Mesendoderm (in vitro differentiated cells): ENCODE measurements around the gene SLC7A4.
"Not testable (repeated sequence)": the region's sequence is repeated elsewhere in the genome, so short reads cannot be mapped to it uniquely, and the experiment has no call there.

ENCODE experiments used
- DNase-seq: peaks from one replicate; pipeline ENCODE4 v3.0.0; 2013
- H2AK5ac ChIP-seq: 2 replicates; pipeline ENCODE4 v1.6.1; 2013; ENCODE audit warnings: low read length, inconsistent platforms
- H2BK120ac ChIP-seq: 2 replicates; pipeline ENCODE4 v1.6.1; 2013; ENCODE audit warnings: low read depth, mild to moderate bottlenecking, low read length, moderate library complexity, mixed read lengths
- H2BK15ac ChIP-seq: replicated peaks from 2 replicates; pipeline ENCODE4 v1.6.1; 2013; ENCODE audit warnings: low read depth, mild to moderate bottlenecking, moderate library complexity
- H2BK5ac ChIP-seq: 2 replicates; pipeline ENCODE4 v1.6.1; 2013; ENCODE audit warnings: low read length, inconsistent platforms
- H3K18ac ChIP-seq: 2 replicates; pipeline ENCODE4 v1.6.1; 2013; ENCODE audit warnings: mild to moderate bottlenecking, low read length, mixed read lengths
- H3K23ac ChIP-seq: one replicate; pipeline ENCODE4 v1.6.1; 2013; ENCODE audit warnings: low read length
- H3K27ac ChIP-seq: 2 replicates; pipeline ENCODE4 v1.5.1; 2013; ENCODE audit warnings: low read depth, mild to moderate bottlenecking, inconsistent platforms, low read length, moderate library complexity
- H3K27me3 ChIP-seq: 2 replicates; pipeline ENCODE4 v1.6.1; 2013; ENCODE audit warnings: low read length, control low read depth, mild to moderate bottlenecking, inconsistent platforms; ENCODE audit not compliant: insufficient read depth, poor library complexity
- H3K36me3 ChIP-seq: 2 replicates; pipeline ENCODE4 v1.6.1; 2013; ENCODE audit warnings: low read length, inconsistent platforms; ENCODE audit not compliant: control insufficient read depth, insufficient read depth
- H3K4ac ChIP-seq: one replicate; pipeline ENCODE4 v1.6.1; 2013; ENCODE audit warnings: low read depth, mild to moderate bottlenecking, low read length, moderate library complexity
- H3K4me1 ChIP-seq: 2 replicates; pipeline ENCODE4 v1.6.1; 2013; ENCODE audit warnings: low read depth, low read length, inconsistent platforms; ENCODE audit not compliant: control insufficient read depth
- H3K4me2 ChIP-seq: 2 replicates; pipeline ENCODE4 v1.6.1; 2013; ENCODE audit warnings: low read length
- H3K4me3 ChIP-seq: 2 replicates; pipeline ENCODE4 v1.5.1; 2013; ENCODE audit warnings: mild to moderate bottlenecking, low read length
- H3K56ac ChIP-seq: one replicate; pipeline ENCODE4 v1.6.1; 2013; ENCODE audit warnings: low read length
- H3K79me1 ChIP-seq: 2 replicates; pipeline ENCODE4 v1.6.1; 2013; ENCODE audit warnings: low read length, inconsistent platforms
- H3K79me2 ChIP-seq: 2 replicates; pipeline ENCODE4 v1.6.1; 2013; ENCODE audit warnings: mild to moderate bottlenecking, low read length; ENCODE audit not compliant: control insufficient read depth, insufficient read depth
- H3K9ac ChIP-seq: 2 replicates; pipeline ENCODE4 v1.6.1; 2013; ENCODE audit warnings: low read length, inconsistent platforms
- H4K5ac ChIP-seq: one replicate; pipeline ENCODE4 v1.6.1; 2013; ENCODE audit warnings: low read length
- H4K8ac ChIP-seq: one replicate; pipeline ENCODE4 v1.6.1; 2013; ENCODE audit warnings: low read depth, mild to moderate bottlenecking, control low read depth, low read length, moderate library complexity
- WGBS: extraction: QIAGEN DNeasy Blood & Tissue Kit; methylation state at CpG from one replicate; pipeline ENCODE4 v1.1.7; 2013; ENCODE audit warnings: low lambda C conversion rate, missing lambda C conversion rate; ENCODE audit not compliant: insufficient coverage; ENCODE audit errors: extremely low coverage; 5-methylcytosine and 5-hydroxymethylcytosine counted together

SLC7A4 gene

DNA sequence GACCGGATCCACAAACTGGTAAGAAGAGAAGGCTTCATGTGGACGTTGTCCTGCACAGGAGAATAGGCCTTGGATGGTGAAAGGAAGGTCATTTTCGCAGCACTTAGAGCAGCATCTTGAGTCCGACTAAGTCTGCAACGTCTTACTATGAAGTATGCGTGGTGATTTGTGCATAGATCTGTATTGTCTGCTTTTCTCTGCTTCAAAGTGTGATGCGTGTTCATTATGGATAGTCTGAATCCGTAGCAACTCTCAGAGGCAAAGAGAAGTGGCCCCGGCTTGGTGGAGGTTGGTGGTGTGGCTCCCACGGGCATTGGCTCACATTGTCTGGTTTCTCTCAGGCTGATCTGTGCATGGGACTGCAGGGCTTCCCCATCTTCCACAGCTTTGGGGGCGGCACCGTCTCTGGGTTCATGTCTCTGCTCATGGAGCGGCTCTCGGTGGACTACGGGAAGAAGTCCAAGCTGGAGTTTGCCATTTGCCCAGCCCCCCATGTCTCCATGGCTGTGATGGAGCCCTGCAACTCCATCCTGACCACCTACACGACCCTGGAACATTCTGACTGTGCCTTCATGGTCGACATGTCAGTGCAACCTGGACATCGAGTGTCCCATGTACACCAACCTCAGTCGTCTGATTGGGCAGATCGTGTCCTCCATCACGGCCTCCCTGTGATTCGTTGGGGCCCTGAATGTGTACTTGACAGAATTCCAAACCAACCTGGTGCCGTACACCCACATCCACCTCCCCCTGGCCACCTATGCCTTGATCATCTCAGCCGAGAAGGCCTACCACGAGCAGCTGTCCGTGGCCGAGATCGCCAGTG lies 34.9 kb upstream of the SLC7A4 start:
- Histone ChIP-seq H4K5ac (no peak overlapping the region), H3K23ac (no peak overlapping the region), H3K27me3 (no peaks in the 10 kb centered on the region), H2BK15ac (no peak overlapping the region), H2AK5ac (no peak overlapping the region), H2BK5ac (no peak overlapping the region), H3K79me1 (no peaks in the 10 kb centered on the region), H3K4me3 (no peak overlapping the region), H3K18ac (no peak overlapping the region), H4K8ac (no peak overlapping the region), H3K4ac (no peak overlapping the region), H3K27ac (no peak overlapping the region), H2BK120ac (no peak overlapping the region), H3K4me2 (no peak overlapping the region), H3K56ac (no peak overlapping the region), H3K79me2 (no peaks in the 10 kb centered on the region), H3K36me3 (no peaks in the 10 kb centered on the region), H3K4me1 (no peaks in the 10 kb centered on the region), H3K9ac (no peak overlapping the region)
- no peak for DNase-seq
- WGBS: no CpG with 5 or more reads among the region's 28 CpGs

DNA sequence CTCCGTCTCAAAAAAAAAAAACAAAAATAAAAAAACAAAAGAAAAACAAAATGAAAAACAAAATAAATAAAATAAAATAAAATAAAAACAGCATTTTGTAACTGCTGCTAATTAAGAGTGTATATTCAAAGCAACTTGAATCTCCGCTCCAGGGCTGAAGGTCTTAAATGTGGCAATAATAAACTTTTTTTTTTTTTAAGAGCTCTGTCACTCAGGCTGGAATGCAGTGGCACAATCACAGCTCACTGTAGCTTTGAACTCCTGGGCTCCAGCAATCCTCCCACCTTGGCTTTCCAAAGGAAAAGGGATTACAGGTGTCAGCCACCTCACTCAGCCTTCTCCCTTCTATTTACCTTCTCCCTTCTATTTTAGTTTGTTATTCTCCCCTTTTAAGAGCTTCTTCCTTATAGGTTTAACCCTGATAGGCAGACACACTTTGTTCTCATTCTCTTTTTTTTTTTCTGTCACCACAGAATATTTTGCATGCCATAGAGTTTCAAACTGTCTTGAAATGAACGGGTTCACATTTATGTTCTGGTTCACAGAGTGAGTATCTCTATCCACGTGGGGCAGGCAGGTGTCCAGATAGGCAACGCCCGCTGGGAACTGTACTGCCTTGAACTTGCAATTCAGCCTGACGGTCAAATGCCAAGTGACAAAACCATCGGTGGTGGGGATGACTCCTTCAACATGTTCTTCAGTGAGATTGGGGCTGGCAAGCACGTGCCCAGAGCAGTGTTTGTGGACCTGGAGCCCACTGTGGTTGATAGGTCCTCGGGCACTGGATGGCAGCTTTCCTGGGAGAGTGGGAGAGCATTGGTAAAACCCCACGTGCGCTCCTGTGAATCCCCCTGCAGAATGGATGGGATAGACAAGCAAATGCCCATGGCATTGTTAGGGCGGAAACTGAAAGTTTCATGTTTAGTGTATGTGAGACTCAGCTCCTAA lies 32.8 kb upstream of the SLC7A4 start:
- H3K4me1 ChIP-seq: no peaks in the 10 kb centered on the region
- no peak overlapping the region for H3K18ac ChIP-seq
- WGBS: no CpG with 5 or more reads among the region's 13 CpGs
- H3K4me3 ChIP-seq: no peak overlapping the region
- H3K79me2 ChIP-seq: no peaks in the 10 kb centered on the region
- no peak overlapping the region for H2BK120ac ChIP-seq
- no peak overlapping the region for H3K23ac ChIP-seq
- no peak overlapping the region for H3K4ac ChIP-seq
- no peak for DNase-seq
- H4K5ac ChIP-seq: no peak overlapping the region
- H2BK15ac ChIP-seq: no peak overlapping the region
- H2BK5ac ChIP-seq: no peak overlapping the region
- H3K56ac ChIP-seq: no peak overlapping the region
- H3K9ac ChIP-seq: no peak overlapping the region
- no peak overlapping the region for H2AK5ac ChIP-seq
- no peaks in the 10 kb centered on the region for H3K36me3 ChIP-seq
- no peaks in the 10 kb centered on the region for H3K27me3 ChIP-seq
- H4K8ac ChIP-seq: no peak overlapping the region
- no peaks in the 10 kb centered on the region for H3K79me1 ChIP-seq
- H3K4me2 ChIP-seq: no peak overlapping the region
- H3K27ac ChIP-seq: no peak overlapping the region

- H2BK15ac ChIP-seq, H2AK5ac ChIP-seq, H3K27ac ChIP-seq, H2BK5ac ChIP-seq, H3K36me3 ChIP-seq, H4K8ac ChIP-seq, H3K79me2 ChIP-seq, H4K5ac ChIP-seq, H3K4me1 ChIP-seq, H3K79me1 ChIP-seq, H3K4me2 ChIP-seq, H3K4me3 ChIP-seq, H3K27me3 ChIP-seq, H3K18ac ChIP-seq, H3K56ac ChIP-seq, H3K23ac ChIP-seq, H2BK120ac ChIP-seq, DNase-seq, H3K4ac ChIP-seq, H3K9ac ChIP-seq: not testable (repeated sequence)
- no CpG with 5 or more reads among the region's 11 CpGs for WGBS
Observed at GRCh38 chr22:21064425-21064824, 32.1 kb upstream of the SLC7A4 start.

GRCh38 chr22:21061660-21062321 lies 29.4 kb upstream of the SLC7A4 start:
- not testable (repeated sequence) for H3K9ac ChIP-seq, H2AK5ac ChIP-seq, H4K8ac ChIP-seq, H3K79me2 ChIP-seq, H3K18ac ChIP-seq, H3K4me2 ChIP-seq, H3K56ac ChIP-seq, H3K27ac ChIP-seq, H2BK5ac ChIP-seq, H4K5ac ChIP-seq, H3K4me1 ChIP-seq, H3K4me3 ChIP-seq, H3K27me3 ChIP-seq, H2BK120ac ChIP-seq, DNase-seq, H3K36me3 ChIP-seq, H3K79me1 ChIP-seq, H3K4ac ChIP-seq, H3K23ac ChIP-seq, H2BK15ac ChIP-seq
- WGBS: no CpG with 5 or more reads among the region's 18 CpGs

DNA sequence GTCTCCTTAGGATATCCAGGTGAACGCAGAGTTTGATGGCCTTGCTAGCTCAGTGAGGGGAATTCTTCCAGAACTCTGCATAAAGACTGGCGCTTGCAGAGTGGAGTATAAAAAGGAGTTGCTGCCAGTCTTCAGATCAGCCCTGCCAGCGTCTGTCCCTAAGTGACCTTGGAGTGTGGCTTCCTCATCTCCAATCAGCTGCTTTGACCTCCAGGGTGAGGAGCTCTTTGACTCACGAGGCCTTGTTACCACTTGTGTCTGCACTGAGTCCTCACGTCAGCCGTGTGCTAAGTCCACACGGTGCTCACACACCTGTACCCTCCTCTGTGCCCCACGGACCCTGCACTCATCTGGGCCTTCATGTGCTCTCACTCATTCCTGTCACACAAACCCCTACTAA lies 28.0 kb upstream of the SLC7A4 start:
- not testable (repeated sequence) for H2BK15ac ChIP-seq, H3K79me1 ChIP-seq
- no CpG with 5 or more reads among the region's 8 CpGs for WGBS

More for the DNA sequence above, 28.0 kb upstream of the SLC7A4 start:
- not testable (repeated sequence) for H3K4ac ChIP-seq, H3K27ac ChIP-seq, H3K23ac ChIP-seq, H3K4me3 ChIP-seq, H3K4me1 ChIP-seq, H2BK5ac ChIP-seq, H3K9ac ChIP-seq, H3K36me3 ChIP-seq, H3K4me2 ChIP-seq, H2AK5ac ChIP-seq, H3K79me2 ChIP-seq, H4K8ac ChIP-seq, H3K18ac ChIP-seq, H4K5ac ChIP-seq, H3K27me3 ChIP-seq, H3K56ac ChIP-seq, DNase-seq, H2BK120ac ChIP-seq
